Effector memory CD4-positive, alpha-beta T cell (primary cell): ENCODE measurements around the gene CBR3.

Source experiments
- DNase-seq, 3 donors: peaks; one replicate each; pipeline ENCODE4 v3.0.0-alpha.2; 2020
- H3K27ac ChIP-seq: 2 replicates; pipeline ENCODE4 v1.7.0; 2013; ENCODE audit warnings: mild to moderate bottlenecking, low read length, moderate library complexity; ENCODE audit not compliant: insufficient read depth, poor library complexity, severe bottlenecking
- H3K27me3 ChIP-seq: replicated peaks from 2 replicates; pipeline ENCODE4 v1.7.0; 2013; ENCODE audit warnings: mild to moderate bottlenecking, low read length; ENCODE audit not compliant: insufficient read depth, control insufficient read depth, poor library complexity, severe bottlenecking
- H3K36me3 ChIP-seq: 2 replicates; pipeline ENCODE4 v1.7.0; 2013; ENCODE audit warnings: mild to moderate bottlenecking, low read length, moderate library complexity; ENCODE audit not compliant: control insufficient read depth, insufficient read depth
- H3K4me1 ChIP-seq: 2 replicates; pipeline ENCODE4 v1.7.0; 2013; ENCODE audit warnings: low read length, mild to moderate bottlenecking; ENCODE audit not compliant: control insufficient read depth, insufficient read depth, poor library complexity, severe bottlenecking
- H3K4me3 ChIP-seq: 2 replicates; pipeline ENCODE4 v1.7.0; 2013; ENCODE audit warnings: low read length, low read depth, mild to moderate bottlenecking; ENCODE audit not compliant: insufficient read depth, poor library complexity, severe bottlenecking
- H3K9me3 ChIP-seq: 2 replicates; pipeline ENCODE4 v1.7.0; 2013; ENCODE audit warnings: mild to moderate bottlenecking, low read length, moderate library complexity; ENCODE audit not compliant: control insufficient read depth

The CBR3 gene

GRCh38 chr21:36193200-36193599 lies 58.3 kb downstream of the CBR3 start:
- no peak for DNase-seq
- Histone ChIP-seq H3K4me3 (no peak overlapping the region), H3K9me3 (no peaks in the 10 kb centered on the region), H3K36me3 (peaks cover 4% of the 10 kb centered on the region), H3K27ac (no peak overlapping the region), H3K4me1 (no peaks in the 10 kb centered on the region), H3K27me3 (no peaks in the 10 kb centered on the region)

GRCh38 chr21:36194024-36194423 lies 59.1 kb downstream of the CBR3 start:
- Histone ChIP-seq H3K4me1 (no peaks in the 10 kb centered on the region), H3K27ac (no peak overlapping the region), H3K4me3 (no peak overlapping the region), H3K27me3 (no peaks in the 10 kb centered on the region), H3K36me3 (peaks cover 6% of the 10 kb centered on the region), H3K9me3 (no peaks in the 10 kb centered on the region)
- no peak for DNase-seq

GRCh38 chr21:36195613-36196012 lies 60.7 kb downstream of the CBR3 start:
- no peaks in the 10 kb centered on the region for H3K4me1 ChIP-seq
- H3K36me3 ChIP-seq, result peaks cover 10% of the 10 kb centered on the region
- H3K27me3 ChIP-seq, result no peaks in the 10 kb centered on the region
- no peaks in the 10 kb centered on the region for H3K9me3 ChIP-seq
- no peak for DNase-seq
- H3K27ac ChIP-seq, result no peak overlapping the region
- no peak overlapping the region for H3K4me3 ChIP-seq
